GM18909 (cell line): ENCODE measurements around the gene CYP2C9.

Experiments used
- ATAC-seq: cut with Tn5 transposase; IDR thresholded peaks from one replicate; pipeline ENCODE4 v1.9.1; 2021; ENCODE audit warnings: mild to moderate bottlenecking; ENCODE audit not compliant: unreplicated experiment, poor library complexity

The CYP2C9 gene

GRCh38 chr10:95035332-95036295 lies 97.2 kb downstream of the CYP2C9 start:
- no peak for ATAC-seq

GRCh38 chr10:95039281-95039680 lies 100.8 kb downstream of the CYP2C9 start:
- no peak for ATAC-seq
